HUES6 (cell line): ENCODE data around the gene EMC8.
A peak's percentile ranks its signal among the peaks of the same experiment; 100 is the strongest.

Source experiments
- H3K27ac ChIP-seq: 2 replicates; pipeline ENCODE4 v1.7.0; 2013; ENCODE audit warnings: low read depth, mild to moderate bottlenecking, low read length, inconsistent platforms
- H3K27me3 ChIP-seq: 2 replicates; pipeline ENCODE4 v1.6.1; 2013; ENCODE audit warnings: low read length; ENCODE audit not compliant: control insufficient read depth, insufficient read depth
- H3K36me3 ChIP-seq: 2 replicates; pipeline ENCODE4 v1.6.1; 2013; ENCODE audit warnings: low read length; ENCODE audit not compliant: control insufficient read depth, insufficient read depth
- H3K4me1 ChIP-seq: 2 replicates; pipeline ENCODE4 v1.6.1; 2013; ENCODE audit warnings: low read length; ENCODE audit not compliant: control insufficient read depth, insufficient read depth
- H3K4me3 ChIP-seq: 2 replicates; pipeline ENCODE4 v1.5.1; 2013; ENCODE audit warnings: low read depth, low read length
- H3K9ac ChIP-seq: one replicate; pipeline ENCODE4 v1.6.1; 2013; ENCODE audit warnings: mild to moderate bottlenecking, low read length
- H3K9me3 ChIP-seq: 2 replicates; pipeline ENCODE4 v1.6.1; 2013; ENCODE audit warnings: low read depth, low read length; ENCODE audit not compliant: control insufficient read depth, insufficient read depth

EMC8 gene

DNA sequence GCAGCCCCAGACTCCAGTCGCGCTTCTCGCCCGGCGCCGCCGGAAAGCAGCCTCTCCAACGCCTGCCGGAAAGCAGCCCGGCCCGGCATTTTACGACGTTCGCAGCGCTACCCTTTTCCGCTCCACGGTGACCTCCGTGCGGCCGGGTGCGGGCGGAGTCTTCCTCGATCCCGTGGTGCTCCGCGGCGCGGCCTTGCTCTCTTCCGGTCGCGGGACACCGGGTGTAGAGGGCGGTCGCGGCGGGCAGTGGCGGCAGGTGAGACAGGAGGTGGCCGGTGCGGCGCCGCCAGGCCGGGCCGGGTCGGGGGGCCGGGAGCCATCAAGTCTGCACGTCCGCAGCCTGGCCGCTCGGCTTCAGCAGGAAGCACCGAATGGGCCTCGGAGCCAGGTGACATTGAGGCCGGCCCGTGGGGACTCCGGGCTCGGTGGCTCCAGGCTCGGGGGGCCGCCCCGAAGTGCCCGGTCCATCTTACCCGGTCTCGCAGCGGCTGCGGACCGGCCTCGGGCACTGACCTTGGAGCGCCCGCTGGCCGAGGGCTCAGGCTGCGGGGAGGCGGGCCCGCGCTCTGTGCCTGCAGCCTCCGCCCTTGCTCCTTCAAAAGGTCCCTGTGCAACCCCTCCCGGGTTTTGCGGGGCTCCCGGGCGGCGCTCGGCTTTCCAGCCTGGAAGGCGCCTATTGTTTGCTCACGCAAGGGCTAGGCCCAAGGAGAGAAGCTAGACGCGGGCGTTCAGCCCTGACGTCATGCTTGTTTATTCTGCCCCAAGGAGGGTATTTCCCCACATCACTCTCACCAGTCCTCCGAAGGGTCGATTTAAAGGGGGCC, at the start of gene EMC8, which contains the start of gene COX4I1:
Gene EMC8, minus strand, starts transcription at position 48 of the 824 bp plus-strand sequence. CDS start 249 bp downstream, outside the sequence.
Gene COX4I1, plus strand, starts transcription at position 199 of the 824 bp plus-strand sequence. CDS start 1,511 bp downstream, outside the sequence.
- Histone ChIP-seq H3K9me3 (no peaks in the 10 kb centered on the region), H3K36me3 (peaks cover 65% of the 10 kb centered on the region), H3K4me1 (peaks cover 6% of the 10 kb centered on the region; the same call in 1 of the 2 replicates)

DNA sequence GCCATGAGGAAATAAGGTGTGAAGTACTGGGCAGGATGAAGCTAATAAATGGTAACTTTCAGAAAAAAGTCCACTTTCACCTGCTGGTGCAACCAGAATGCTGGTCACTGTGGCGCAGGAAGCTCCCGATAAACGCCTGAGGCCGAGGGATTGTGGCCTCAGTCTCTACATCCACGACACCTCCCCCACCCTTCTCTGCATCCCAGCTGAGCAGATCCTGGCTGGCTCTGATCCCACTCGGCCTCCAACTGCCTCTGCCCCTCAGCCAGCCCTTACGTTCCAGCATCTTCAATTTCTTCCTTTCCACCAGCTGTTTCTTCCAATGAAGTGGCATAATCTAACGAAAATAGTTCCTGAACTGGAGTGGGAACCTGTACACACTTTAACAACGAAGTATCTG, 49.6 kb upstream of the EMC8 start:
- Histone ChIP-seq H3K4me1 (no peaks in the 10 kb centered on the region), H3K9ac (no peak overlapping the region), H3K4me3 (no peak overlapping the region), H3K27me3 (peaks cover 2% of the 10 kb centered on the region; the same call in 1 of the 2 replicates), H3K9me3 (no peaks in the 10 kb centered on the region), H3K27ac (no peak overlapping the region), H3K36me3 (no peaks in the 10 kb centered on the region)

More for the DNA sequence above, at the start of gene EMC8, which contains the start of gene COX4I1:
- Histone ChIP-seq H3K9ac (peak within 1 kb of the TSS; percentile 93), H3K27ac (peak within 1 kb of the TSS; percentile 93), H3K4me3 (peak within 1 kb of the TSS; percentile 90), H3K27me3 (no peaks in the 10 kb centered on the region)

DNA sequence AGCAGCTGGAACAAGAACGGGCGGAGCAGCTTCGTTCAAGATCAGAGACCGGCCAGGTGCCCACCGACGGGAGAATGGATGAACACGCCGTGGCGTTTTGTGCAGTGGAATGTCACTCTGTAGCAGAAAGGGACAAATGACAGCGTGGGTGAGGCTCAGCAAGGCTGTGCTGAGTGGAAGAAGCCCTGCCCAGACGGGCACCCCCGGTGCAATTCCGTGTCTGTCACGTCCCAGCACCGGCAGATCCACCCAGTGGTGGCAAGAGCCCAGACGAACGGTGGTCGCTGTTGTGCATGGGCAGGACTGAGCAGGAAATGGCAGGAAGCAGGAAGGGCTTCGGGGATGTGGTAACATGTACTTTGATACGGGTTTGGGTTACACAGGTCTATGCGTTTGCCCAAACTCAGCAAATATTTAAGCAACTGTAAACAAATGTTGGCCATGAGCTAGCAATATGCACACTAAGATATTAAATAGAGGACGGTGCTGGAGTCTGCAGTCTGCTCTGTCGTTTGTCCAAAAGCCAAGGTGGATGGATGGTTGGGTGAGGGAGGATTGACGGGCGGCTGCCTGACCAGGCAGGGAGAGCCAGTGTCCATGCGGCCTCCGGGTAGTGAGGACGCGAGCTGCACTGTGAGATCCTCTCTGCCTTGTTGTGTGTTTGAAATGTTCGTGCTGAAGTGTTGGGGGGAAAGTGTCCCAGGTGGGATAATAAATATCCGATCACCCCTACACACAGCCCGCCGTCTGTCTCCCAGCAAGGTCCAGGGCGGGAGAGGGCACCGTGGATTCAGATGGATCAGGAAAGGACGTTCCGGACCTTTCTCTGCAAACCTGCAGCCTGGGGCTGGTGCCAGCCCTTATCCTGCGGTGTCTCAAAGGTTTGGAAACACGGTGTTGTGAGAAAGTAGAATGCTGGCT, 48.6 kb upstream of the EMC8 start:
- Histone ChIP-seq H3K36me3 (no peaks in the 10 kb centered on the region), H3K9ac (no peak overlapping the region), H3K27ac (no peak overlapping the region), H3K4me3 (no peak overlapping the region), H3K9me3 (peaks cover 3% of the 10 kb centered on the region), H3K27me3 (peaks cover 2% of the 10 kb centered on the region; the same call in 1 of the 2 replicates), H3K4me1 (no peaks in the 10 kb centered on the region)

DNA sequence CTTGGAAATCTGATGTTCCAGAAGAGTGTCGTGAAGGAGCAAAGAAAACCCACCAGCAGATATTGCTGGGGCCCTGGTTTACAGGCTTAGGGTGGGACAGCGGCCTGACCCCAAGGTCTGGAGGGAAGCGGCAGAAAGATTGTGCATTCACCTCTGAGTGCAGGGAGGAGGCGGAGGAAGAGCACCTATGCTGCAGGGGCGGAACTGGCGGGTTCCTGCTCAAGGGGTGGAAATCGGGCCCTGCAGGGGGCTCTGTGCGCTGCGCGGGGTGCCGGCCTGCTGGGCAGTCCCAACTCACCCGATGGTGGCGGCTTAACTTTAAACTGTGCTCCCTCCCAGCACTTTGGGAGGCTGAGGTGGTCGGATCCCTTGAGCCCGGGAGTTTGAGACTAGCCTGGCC, 47.7 kb upstream of the EMC8 start:
- Histone ChIP-seq H3K9ac (no peak overlapping the region), H3K27ac (no peak overlapping the region), H3K4me1 (no peaks in the 10 kb centered on the region)

GRCh38 chr16:85846461-85846860, 47.1 kb upstream of the EMC8 start:
- Histone ChIP-seq H3K9me3 (peaks cover 8% of the 10 kb centered on the region), H3K36me3 (no peaks in the 10 kb centered on the region), H3K4me3 (no peak overlapping the region), H3K27ac (no peak overlapping the region), H3K4me1 (no peaks in the 10 kb centered on the region), H3K9ac (no peak overlapping the region), H3K27me3 (peaks cover 2% of the 10 kb centered on the region; the same call in 1 of the 2 replicates)

More for the DNA sequence above, 47.7 kb upstream of the EMC8 start:
- H3K4me3 ChIP-seq: no peak overlapping the region
- peaks cover 2% of the 10 kb centered on the region; the same call in 1 of the 2 replicates for H3K27me3 ChIP-seq
- no peaks in the 10 kb centered on the region for H3K36me3 ChIP-seq
- H3K9me3 ChIP-seq: peaks cover 8% of the 10 kb centered on the region

GRCh38 chr16:85845266-85845665, 45.9 kb upstream of the EMC8 start:
- Histone ChIP-seq H3K36me3 (no peaks in the 10 kb centered on the region), H3K9me3 (peaks cover 8% of the 10 kb centered on the region), H3K27ac (no peak overlapping the region), H3K9ac (no peak overlapping the region), H3K4me3 (no peak overlapping the region), H3K27me3 (peaks cover 6% of the 10 kb centered on the region; the same call in 1 of the 2 replicates), H3K4me1 (no peaks in the 10 kb centered on the region)

DNA sequence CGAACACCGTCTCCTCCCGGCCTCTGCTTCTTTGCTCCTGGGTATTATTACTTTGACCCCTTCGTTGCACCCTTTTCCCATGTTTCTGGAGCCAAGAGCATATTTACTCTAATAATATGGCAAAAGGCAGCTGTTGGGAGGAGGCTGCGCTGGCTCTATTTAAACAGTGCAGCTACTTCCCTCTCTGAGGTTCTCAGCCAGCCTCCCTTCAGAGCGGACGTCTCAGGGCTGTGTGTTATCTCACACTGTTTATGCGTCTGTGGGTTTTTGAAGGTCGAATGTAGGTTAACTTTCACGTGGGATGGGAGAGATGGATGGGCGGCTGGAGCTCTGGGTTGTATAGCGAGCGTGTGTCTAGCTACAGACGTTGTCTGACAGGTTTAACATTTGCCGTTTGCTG, 45.4 kb upstream of the EMC8 start:
- Histone ChIP-seq H3K27me3 (peaks cover 6% of the 10 kb centered on the region; the same call in 1 of the 2 replicates), H3K27ac (no peak overlapping the region), H3K36me3 (no peaks in the 10 kb centered on the region), H3K4me3 (no peak overlapping the region), H3K4me1 (no peaks in the 10 kb centered on the region), H3K9ac (no peak overlapping the region), H3K9me3 (peaks cover 8% of the 10 kb centered on the region)

DNA sequence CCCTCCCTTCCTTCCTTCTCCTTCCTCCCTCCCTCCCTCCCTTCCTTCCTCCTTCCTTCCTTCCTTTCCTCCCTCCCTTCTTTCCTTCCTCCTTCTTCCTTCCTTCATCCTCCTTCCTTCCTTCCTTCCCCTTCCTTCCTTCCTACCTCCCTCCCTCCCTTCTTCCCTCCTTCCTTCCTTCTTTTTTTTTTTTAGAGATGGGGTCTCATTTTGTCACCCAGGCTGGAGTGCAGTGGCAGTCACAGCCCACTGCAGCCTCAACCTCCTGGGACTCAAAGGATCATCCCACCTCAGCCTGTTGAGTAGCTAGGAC, 44.8 kb upstream of the EMC8 start:
- H3K4me1 ChIP-seq: no peaks in the 10 kb centered on the region
- H3K9ac ChIP-seq: no peak overlapping the region
- no peak overlapping the region for H3K4me3 ChIP-seq
- no peaks in the 10 kb centered on the region for H3K36me3 ChIP-seq
- H3K9me3 ChIP-seq: peaks cover 8% of the 10 kb centered on the region
- H3K27ac ChIP-seq: no peak overlapping the region
- H3K27me3 ChIP-seq: peaks cover 6% of the 10 kb centered on the region; the same call in 1 of the 2 replicates

GRCh38 chr16:85843471-85844168, 44.3 kb upstream of the EMC8 start:
- peaks cover 8% of the 10 kb centered on the region for H3K9me3 ChIP-seq

GRCh38 chr16:85842848-85843247, 43.5 kb upstream of the EMC8 start:
- H3K4me1 ChIP-seq: no peaks in the 10 kb centered on the region
- peaks cover 8% of the 10 kb centered on the region for H3K9me3 ChIP-seq
- no peak overlapping the region for H3K9ac ChIP-seq
- H3K36me3 ChIP-seq: no peaks in the 10 kb centered on the region
- H3K27me3 ChIP-seq: peaks cover 6% of the 10 kb centered on the region; the same call in 1 of the 2 replicates
- H3K4me3 ChIP-seq: no peak overlapping the region
- no peak overlapping the region for H3K27ac ChIP-seq

More at GRCh38 chr16:85843471-85844168, 44.3 kb upstream of the EMC8 start:
- no peaks in the 10 kb centered on the region for H3K36me3 ChIP-seq
- no peak overlapping the region for H3K4me3 ChIP-seq
- no peak overlapping the region for H3K9ac ChIP-seq
- no peaks in the 10 kb centered on the region for H3K4me1 ChIP-seq
- H3K27me3 ChIP-seq: peaks cover 6% of the 10 kb centered on the region; the same call in 1 of the 2 replicates
- H3K27ac ChIP-seq: no peak overlapping the region
